WTC11 (cell line): ENCODE measurements around the gene KCNH3. TPM values are rescaled to one million over a fixed set of nuclear protein-coding genes. Genes with fewer than 3 reads are reported as not detected.

ENCODE experiments used
- total RNA-seq: library from RNA; stranded (reverse); gene quantifications from 3 replicates; pipeline ENCODE4 v1.2.3, GENCODE V29; 2021

The KCNH3 gene
- total RNA-seq, 1 experiment from 2014 or later = 0.44 TPM

Other genes with a start within 250 kb of the KCNH3 start
- gene PRPH, start 243.9 kb upstream of the KCNH3 start, total RNA-seq = 0.73 to 2.4 TPM (median 1.7 TPM) in 3 replicates
- gene TROAP, start 215.8 kb upstream of the KCNH3 start, total RNA-seq = 78.5 to 89.2 TPM (median 80.0 TPM) in 3 replicates
- gene C1QL4, start 201.8 kb upstream of the KCNH3 start, total RNA-seq = 0.92 to 1.2 TPM (median 1.2 TPM) in 3 replicates
- 0.14 to 0.24 TPM (median 0.23 TPM) in 3 replicates for gene DNAJC22, start 192.1 kb upstream of the KCNH3 start, total RNA-seq
- 25.9 to 26.9 TPM (median 26.5 TPM) in 3 replicates for gene SPATS2, start 171.6 kb upstream of the KCNH3 start, total RNA-seq
- 94.8 to 105 TPM (median 96.5 TPM) in 3 replicates for gene MCRS1, start 29.1 kb downstream of the KCNH3 start, total RNA-seq
- 0.16 to 0.39 TPM (median 0.21 TPM) in 3 replicates for gene FAM186B, start 66.6 kb downstream of the KCNH3 start, total RNA-seq
- 38.0 to 46.0 TPM (median 40.5 TPM) in 3 replicates for gene PRPF40B, start 84.5 kb downstream of the KCNH3 start, total RNA-seq
- gene FMNL3, start 168.4 kb downstream of the KCNH3 start, total RNA-seq = 15.2 to 19.3 TPM (median 15.6 TPM) in 3 replicates
- 402 to 417 TPM (median 412 TPM) in 3 replicates for gene TMBIM6, start 202.5 kb downstream of the KCNH3 start, total RNA-seq